ENCODE results near the gene DNAH17. TPM values are rescaled to one million over a fixed set of nuclear protein-coding genes. Genes with fewer than 3 reads are reported as not detected.

Gene DNAH17
- total RNA-seq, 1 experiment from 2014 or later = 0.69 TPM

- DNase-seq (ENCODE audit: low read depth, low spot score) (no peak), ATAC-seq (no peak)
- BruUV-seq (replicated peaks) = no TSS peak
- H3K4me2 ChIP-seq (ENCODE audit: low read length) = no peak overlapping the region
- no peak overlapping the region for H2AFZ ChIP-seq (ENCODE audit: low read depth, low read length, poor library complexity, severe bottlenecking)
- H3K9me2 ChIP-seq (ENCODE audit: insufficient read depth) = no peaks in the 10 kb centered on the region
- no peak overlapping the region for H3K4me3 ChIP-seq (replicated peaks in 1 of 2; ENCODE audit: low read depth in 1 of 2, low read length in 2 of 2)
- ChIA-PET CTCF (interaction anchor here (2.2 kb wide), 1 partner anchor 15 kb away, joined by 9 read pairs; no protein-coding TSS in a partner anchor), POLR2A (no interaction called here), RAD21 (ENCODE audit: low non-redundant PET in 1 of 2, low total read pairs in 2 of 2, uncharacterized antibody in 2 of 2, unreplicated experiment in 2 of 2) (no interaction called here)
- H3K36me3 ChIP-seq (ENCODE audit: control insufficient read depth in 1 of 2, insufficient read depth in 2 of 2, low read length in 2 of 2) = no peaks in the 10 kb centered on the region; a peak in 2 of 4 replicates
- peaks cover 10 to 31% of the 10 kb centered on the region in 2 experiments for H3K4me1 ChIP-seq (ENCODE audit: control insufficient read depth in 1 of 2, insufficient read depth in 2 of 2, low read length in 2 of 2)
- peaks cover 7% of the 10 kb centered on the region; the same call in 1 of the 2 replicates for H4K20me1 ChIP-seq (ENCODE audit: insufficient read depth)
- intact Hi-C loops (cut with micrococcal nuclease) = no loop called here
- no peak overlapping the region for H3K9ac ChIP-seq (ENCODE audit: low read length)
- no peak overlapping the region for H3K27ac ChIP-seq (ENCODE audit: low read depth, low read length)
- peaks cover 27% of the 10 kb centered on the region for H3K79me2 ChIP-seq (ENCODE audit: insufficient read depth, low read length)
- no peaks in the 10 kb centered on the region for H3K27me3 ChIP-seq (ENCODE audit: insufficient read depth, low read length)
- TF ChIP-seq ELF1 (IDR thresholded peaks at IDR 0.05; ENCODE audit: borderline replicate concordance, low read depth) (no peak), CBX3 (IDR thresholded peaks at IDR 0.05; ENCODE audit: low read depth) (no peak), MAX (IDR thresholded peaks at IDR 0.05) (no peak), SP1 (IDR thresholded peaks at IDR 0.05; ENCODE audit: low read depth) (no peak), TCF7L2 (IDR thresholded peaks at IDR 0.05; ENCODE audit: borderline replicate concordance, extremely low read depth, insufficient read depth, insufficient read length) (no peak), RAD21 (IDR thresholded peaks at IDR 0.05; ENCODE audit: low read depth) (no peak), SIN3A (IDR thresholded peaks at IDR 0.05; ENCODE audit: low read depth) (no peak), ZFX (IDR thresholded peaks at IDR 0.05) (no peak), SRF (IDR thresholded peaks at IDR 0.05; ENCODE audit: low read depth) (no peak), YY1 (IDR thresholded peaks at IDR 0.05; ENCODE audit: extremely low read depth, insufficient replicate concordance, low read depth, low read length) (no peak), POLR2A (IDR thresholded peaks at IDR 0.05; ENCODE audit: borderline replicate concordance, extremely low read depth, insufficient read depth, insufficient read length) (no peak)
- TF ChIP-seq, protein P1, sequence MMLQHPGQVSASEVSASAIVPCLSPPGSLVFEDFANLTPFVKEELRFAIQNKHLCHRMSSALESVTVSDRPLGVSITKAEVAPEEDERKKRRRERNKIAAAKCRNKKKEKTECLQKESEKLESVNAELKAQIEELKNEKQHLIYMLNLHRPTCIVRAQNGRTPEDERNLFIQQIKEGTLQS (IDR thresholded peaks at IDR 0.05) = no peak
- H3K9me3 ChIP-seq (ENCODE audit: control insufficient read depth in 1 of 2, insufficient read depth in 1 of 2, low read depth in 1 of 2, low read length in 2 of 2) = no peaks in the 10 kb centered on the region
These were observed 201.0 kb downstream of the DNAH17 start for GRCh38 chr17:78376161-78376560.

All from HCT116 (cell line).